COLO829 (cell line): ENCODE results near the gene P3H1.
"Not testable (repeated sequence)": the region's sequence is repeated elsewhere in the genome, so short reads cannot be mapped to it uniquely, and the experiment has no call there.

ENCODE experiments used
- DNase-seq: peaks from one replicate; pipeline ENCODE4 v3.0.0; 2012; ENCODE audit warnings: low spot score

The P3H1 gene

DNA sequence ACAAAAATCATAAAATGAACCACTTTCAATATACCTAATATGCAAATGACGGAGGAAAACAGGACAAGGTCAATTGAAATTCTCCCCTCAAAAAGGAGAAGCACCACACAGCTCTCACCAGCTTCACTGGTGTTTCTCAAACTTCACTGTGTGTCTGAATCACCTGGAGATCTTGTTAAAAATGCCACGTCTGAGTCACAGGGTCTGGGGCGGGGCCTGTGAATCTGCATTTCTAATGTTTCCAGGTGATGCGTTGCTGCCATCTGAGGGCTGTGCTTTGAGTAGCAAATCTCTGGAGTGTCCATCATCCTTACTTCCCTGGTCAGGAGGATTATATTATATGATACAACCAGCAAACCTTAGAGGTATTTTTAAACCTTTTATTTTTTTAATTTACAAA, 35.8 kb downstream of the P3H1 start:
- DNase-seq, result no peak

DNA sequence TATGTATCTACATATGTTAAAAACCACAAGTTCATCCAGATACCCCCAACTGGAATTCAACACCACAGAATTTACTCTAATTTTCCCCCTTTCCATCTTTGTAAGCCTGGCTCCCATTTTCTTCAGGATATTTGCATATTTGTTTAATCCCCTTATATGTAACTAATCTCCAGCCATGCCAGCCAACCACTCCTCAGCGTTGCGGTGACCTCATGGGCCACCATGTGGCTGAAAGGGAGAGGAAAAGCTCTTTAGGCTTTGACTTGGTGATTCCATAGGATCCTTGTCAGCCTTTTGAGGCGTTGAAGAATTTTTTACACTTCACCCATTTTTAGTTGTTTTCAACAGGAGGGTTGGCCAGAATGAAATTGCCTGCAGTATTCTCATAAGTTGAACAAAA, 36.8 kb downstream of the P3H1 start:
- no peak for DNase-seq

DNA sequence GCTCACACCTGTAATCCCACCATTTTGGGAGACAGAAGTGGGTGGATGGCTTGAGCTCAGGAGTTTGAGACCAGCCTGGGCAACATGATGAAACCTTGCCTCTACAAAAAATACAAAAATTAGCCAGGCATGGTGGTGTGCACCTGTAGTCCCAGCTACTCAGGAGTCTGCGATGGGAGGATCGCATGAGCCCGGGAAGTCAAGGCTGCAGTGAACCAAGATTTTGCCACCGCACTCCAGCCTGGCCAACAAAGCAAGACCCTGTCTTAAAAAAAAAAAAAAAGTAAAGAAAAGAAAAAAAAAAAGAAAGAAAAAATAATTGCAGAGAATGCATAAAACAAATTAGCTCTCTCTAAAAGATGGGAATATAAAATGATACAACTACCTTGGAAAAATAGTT, 41.0 kb downstream of the P3H1 start:
- not testable (repeated sequence) for DNase-seq

DNA sequence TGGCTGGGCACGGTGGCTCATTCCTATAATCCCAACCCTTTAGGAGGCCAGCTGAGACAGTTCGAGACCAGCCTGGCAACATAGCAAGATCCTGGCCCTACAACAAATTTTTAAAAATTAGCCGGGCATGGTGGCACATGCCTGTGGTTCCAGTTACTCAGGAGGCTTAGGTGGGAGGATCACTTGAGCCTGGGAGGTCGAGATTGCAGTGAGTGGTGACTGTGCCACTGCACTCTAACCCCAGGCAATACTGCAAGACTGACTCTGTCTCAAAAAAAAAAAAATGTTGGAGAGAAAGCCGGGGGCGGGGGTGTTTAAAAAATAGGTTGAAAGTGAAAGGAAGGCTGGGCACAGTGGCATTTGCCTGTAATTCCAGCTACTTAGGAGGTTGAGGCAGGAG, 43.3 kb downstream of the P3H1 start:
- no peak for DNase-seq

DNA sequence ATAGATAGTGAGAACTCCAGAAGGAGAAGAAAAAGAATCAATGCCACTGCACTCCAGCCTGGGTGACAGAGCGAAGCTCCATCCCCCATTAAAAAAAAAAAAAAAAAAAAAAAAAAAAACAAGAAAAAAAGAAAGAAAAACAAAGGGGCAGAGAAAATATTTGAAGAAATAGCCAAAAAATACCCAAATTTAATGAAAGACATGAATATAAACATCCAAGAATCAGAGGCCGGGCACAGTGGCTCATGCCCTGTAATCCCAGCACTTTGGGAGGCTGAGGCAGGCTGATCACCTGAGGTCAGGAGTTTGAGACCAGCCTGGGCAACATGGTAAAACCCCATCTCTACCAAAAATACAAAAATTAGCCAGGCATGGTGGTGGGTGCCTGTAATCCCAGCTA, 44.4 kb downstream of the P3H1 start:
- not testable (repeated sequence) for DNase-seq

DNA sequence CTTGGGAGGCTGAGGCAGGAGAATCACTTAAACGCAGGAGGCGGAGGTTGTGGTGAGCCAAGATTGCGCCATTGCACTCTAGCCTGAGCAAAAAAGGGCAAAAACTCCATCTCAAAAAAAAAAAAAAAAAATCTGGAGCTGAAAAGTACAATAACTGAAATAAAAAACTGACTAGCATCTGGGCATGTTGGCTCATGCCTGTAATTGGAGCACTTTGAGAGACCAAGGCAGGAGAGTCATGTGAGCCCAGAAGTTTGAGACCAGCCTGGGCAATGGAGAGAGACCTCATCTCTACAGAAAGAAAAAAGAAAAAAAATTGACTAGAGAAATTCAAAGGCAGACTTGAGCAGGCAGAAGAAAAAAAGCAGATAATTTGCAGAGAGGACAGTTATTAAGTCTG, 44.9 kb downstream of the P3H1 start:
- DNase-seq, result no peak

DNA sequence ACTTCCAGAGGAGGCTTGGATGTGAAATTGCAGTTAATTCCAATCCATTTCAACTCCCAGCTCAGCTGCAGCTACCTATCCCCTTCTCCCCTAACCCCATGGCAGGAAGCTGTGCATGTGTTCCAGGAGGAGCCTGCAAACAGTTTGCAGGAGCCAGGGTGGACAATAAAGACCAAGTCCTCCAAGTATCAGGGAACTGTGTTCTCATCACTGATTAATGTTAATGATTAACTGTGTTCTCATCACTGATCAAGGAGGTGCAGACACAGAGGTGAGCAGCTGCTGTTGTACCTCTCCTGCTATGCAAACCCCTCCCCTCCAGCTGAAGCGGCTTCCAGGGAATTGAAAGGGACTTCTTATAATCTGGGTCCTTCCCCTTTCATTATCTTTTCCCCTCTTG, 46.0 kb downstream of the P3H1 start:
- DNase-seq, result no peak

DNA sequence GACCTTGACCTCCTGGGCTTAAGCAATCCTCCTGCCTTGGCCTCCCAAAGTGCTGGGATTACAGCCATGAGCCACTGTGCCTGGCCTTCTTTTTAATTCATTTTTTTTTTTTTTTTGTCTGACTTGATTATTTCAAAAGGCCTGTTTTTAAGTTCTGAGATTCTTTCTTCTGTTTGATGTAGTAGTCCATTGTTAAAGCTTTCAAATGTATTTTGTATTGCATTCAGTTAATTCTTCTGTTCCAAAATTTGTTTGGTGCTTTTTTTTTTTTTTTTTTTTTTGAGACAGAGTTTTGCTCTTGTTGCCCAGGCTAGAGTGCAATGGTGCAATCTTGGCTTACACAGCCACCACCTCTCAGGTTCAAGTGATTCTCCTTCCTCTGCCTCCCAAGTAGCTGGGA, 52.4 kb downstream of the P3H1 start:
- DNase-seq, result not testable (repeated sequence)

DNA sequence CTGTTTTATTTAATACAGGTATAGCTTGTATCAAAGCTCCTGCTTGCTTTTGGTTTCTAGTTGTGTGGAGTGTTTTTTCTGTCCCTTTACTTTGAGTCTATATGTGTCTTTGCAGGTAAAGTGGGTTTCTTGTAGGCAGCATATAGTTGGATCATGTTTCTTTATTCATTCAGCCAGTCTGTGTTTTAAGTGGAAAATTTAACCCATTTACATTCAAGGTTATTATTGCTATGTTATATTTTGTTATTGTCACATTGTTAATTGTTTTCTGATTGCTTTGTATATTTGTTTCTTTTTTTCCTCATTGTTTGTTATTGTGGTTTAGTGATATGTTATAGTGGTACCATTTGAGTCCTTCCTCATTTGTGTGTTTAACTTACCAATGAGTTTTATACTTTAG, 53.5 kb downstream of the P3H1 start:
- DNase-seq, result no peak

DNA sequence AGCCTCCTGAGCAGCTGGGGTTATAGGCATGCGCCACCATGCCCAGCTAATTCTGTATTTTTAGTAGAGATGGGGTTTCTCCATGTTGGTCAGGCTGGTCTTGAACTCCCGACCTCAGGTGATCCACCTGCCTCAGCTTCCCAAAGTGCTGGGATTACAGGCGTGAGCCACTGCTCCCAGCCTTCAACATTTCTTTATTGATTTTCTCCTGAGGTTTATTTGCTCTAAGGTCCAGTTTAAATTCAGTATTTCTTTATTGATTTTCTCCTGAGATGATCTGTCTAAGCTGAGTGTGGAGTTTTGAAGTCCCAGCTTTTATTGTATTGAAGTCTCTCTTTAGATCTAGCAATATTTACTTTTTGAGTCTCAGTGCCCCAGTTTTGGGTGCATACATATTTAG, 54.0 kb downstream of the P3H1 start:
- DNase-seq, result not testable (repeated sequence)

DNA sequence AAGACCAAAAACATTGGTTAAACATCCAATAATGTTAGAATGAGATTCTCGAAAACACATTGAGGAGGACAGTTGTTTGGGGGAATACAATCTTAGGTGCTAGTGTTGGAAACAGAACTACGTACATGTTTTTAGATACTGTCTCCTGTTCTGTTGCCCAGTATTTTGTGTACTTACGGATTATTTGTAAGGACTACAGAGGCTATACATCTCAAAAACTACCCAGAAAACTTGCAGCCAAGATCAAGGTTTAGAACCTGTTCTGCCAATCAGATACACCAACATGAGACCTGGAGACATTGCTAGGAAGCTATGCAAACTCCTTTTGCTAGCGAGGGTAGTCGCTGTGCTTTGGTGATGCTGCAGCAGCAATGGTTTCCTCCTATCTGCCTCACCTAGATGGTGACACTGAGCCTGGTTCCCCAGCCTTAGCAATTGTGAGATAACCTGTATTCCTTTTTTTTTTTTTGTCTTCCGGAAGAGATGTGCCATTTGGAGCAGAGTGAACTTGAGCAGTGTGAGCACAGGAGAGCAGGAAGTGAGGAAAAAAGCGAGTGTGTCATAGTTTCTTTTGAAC, 62.9 kb downstream of the P3H1 start:
- no peak for DNase-seq

DNA sequence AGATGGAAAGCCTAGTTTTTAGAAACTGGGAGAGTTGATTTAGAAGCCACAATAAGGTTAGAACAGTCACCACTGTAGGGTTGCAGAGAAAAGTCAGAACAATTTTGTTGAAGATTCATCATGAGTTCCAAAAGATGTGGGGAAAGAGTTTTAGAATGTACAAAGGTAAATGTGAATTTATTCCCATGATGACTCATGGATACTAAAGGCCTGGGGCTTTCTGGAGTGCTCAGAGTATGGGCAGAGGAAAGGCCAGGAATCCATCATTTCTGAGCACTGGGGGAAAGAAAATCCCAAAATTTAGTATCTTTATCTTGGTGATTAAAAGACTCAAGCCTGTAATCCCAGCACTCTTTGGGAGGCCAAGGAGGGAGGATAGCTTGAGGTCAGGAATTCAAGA, 66.8 kb downstream of the P3H1 start:
- DNase-seq, result no peak

DNA sequence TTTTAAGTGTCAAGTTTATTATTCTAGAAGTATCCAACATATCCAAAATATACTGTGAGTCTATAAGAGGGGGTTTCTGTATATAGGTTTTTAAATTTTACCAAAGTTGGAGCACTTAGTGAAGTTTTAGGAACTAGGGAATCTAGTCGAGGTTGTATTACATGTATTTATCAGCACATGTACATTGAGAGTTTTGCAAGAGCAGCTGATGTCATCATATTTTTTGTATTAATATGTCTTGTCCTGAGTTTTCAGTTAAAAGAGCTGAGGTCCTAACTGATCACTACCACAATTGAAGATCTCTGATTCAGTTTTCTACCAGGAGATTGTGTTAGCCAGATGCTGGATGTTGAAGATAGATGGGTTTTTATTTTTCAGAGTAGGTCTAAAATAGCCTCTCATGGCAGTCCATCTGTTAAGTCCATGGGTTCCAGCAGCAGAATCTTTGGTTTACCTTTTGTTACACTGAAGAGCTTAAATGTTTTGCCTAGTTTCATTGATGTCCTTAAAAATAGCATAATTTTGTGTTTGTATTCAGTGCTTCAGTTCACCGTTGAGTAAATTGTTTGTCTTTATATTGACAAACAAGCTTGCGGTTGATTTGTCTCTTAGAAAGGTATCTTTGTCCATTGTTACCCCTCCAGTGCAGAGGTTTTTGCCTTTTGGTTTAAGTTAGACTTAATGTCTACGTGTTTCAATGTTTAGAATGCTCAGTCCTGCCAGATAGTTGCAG, 68.6 kb downstream of the P3H1 start:
- no peak for DNase-seq
